GM10266 (cell line): Measurements from ENCODE around the gene ADCY6.

ENCODE experiments used
- DNase-seq: peaks from one replicate; pipeline ENCODE4 v3.0.0; 2012; ENCODE audit errors: extremely low spot score
- TF ChIP-seq, protein P1 (sequence below): IDR thresholded peaks from 2 replicates; pipeline ENCODE4 v1.5.1; 2012; ENCODE audit warnings: mild to moderate bottlenecking, low read depth; ENCODE audit not compliant: control insufficient read depth, insufficient read depth; ENCODE audit errors: missing control alignments

Gene ADCY6

DNA sequence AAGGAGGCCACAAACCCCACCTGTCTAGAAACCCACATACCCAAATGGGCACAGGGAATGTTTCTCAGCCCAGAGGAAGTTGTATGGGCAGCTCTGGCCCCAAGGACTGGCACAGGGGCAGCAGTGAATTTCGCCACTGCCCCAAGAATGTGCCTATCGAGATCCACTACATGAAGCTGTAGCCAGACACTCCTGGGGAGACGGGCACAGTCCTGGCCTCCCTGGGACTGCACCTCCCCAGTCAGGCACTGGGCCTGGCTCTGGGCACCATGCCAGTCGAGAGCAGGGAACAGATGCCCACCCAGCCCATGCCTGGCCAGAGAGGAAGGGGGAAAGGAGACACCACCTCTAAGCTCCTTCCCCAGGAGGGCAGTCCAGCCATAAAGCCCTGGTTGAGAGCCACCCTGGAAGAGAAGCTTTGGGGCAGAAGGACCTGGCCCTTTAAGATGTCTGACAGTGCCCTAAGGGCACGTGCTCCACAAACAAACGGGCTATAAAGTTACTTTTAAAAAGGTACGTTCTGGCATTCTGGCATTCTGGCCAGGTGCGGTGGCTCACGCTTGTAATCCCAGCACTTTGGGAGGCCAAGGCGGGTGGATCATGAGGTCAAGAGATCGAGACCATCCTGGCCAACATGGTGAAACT lies 8.4 kb downstream of the ADCY6 start:
- TF ChIP-seq, protein P1, sequence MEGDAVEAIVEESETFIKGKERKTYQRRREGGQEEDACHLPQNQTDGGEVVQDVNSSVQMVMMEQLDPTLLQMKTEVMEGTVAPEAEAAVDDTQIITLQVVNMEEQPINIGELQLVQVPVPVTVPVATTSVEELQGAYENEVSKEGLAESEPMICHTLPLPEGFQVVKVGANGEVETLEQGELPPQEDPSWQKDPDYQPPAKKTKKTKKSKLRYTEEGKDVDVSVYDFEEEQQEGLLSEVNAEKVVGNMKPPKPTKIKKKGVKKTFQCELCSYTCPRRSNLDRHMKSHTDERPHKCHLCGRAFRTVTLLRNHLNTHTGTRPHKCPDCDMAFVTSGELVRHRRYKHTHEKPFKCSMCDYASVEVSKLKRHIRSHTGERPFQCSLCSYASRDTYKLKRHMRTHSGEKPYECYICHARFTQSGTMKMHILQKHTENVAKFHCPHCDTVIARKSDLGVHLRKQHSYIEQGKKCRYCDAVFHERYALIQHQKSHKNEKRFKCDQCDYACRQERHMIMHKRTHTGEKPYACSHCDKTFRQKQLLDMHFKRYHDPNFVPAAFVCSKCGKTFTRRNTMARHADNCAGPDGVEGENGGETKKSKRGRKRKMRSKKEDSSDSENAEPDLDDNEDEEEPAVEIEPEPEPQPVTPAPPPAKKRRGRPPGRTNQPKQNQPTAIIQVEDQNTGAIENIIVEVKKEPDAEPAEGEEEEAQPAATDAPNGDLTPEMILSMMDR = no peak
- DNase-seq = no peak

DNA sequence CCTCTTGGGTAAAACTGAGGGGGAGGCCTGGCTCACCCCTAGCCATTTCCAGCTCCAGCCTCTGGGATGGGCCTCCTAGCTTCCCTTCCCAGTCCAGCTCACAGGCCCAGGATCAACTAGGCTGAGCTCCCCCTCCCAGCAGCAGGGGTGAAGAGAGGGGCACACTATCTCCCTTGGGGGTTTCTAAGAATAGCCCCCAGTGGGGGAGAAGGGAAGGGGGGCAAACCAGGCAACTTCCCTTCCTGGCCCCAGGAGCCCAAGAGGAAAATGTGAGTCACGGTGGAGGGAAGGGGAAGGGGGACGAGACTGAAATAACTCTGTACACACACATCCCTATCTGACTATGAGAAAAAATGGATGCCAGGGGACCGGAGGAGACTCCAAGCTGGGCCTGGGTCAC lies 9.0 kb downstream of the ADCY6 start:
- DNase-seq = peak; percentile 24
- TF ChIP-seq, protein P1 = no peak

DNA sequence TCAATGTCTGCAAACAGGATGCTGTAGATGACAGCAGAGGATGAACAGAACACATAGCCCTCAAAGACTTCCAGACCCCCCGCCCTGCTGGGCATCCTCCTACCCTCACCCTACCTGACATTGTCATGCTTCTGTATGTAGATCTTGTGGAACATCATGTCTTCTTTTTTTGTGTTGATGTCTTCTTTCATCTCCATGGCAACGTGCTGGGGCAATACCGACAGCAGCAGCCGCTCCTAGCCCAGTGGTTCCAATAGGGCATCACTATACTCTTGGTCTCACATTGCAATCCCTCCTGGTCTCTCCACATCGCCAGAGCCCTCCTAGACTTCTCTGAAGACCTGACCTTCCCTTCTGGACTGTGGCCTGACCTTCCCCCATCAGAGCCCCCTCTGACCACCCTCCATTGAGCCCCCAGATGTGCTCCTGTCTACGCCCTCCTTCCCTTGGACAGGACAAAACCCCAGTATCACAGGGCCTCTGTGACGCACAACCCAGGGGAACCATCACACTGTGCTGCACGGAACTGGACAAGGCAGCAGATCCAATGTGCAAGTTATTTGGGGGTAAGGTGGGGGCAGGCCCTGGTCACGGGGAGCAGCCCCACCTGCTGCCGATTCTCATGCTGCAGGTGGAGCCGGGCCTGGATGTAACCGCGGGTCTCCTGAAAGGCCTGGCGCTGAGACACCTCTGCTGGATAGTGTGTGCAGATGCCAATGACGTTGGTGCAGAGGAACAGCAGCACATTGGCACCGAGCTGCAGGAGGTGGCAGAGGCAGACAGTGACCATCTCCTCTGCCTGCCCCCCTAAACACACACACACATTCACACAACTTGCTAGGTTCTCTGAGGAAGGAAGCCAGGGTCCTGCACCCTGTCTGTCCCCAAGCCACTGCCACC lies 11.1 kb downstream of the ADCY6 start:
- DNase-seq = no peak
- TF ChIP-seq, protein P1 = no peak

DNA sequence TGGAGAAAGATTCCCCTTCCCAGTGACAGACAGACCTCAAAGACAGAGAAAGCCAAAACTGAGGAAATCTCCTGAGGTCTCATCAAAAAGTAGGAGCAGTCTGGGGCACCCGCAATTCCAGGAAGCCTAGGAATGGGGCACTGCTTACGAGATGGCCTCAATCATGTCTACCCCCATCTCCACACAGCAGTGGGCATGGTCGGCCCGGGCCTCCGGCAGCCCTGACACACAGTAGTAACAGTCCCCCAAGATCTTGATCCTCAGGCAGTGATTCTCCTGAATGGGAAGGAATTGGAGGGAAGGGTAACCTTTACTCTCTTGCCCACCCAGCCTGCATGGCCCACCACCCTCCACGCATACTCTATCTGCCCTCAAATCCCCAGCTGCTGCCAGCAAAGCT lies 11.9 kb downstream of the ADCY6 start:
- DNase-seq = no peak
- TF ChIP-seq, protein P1 = no peak

DNA sequence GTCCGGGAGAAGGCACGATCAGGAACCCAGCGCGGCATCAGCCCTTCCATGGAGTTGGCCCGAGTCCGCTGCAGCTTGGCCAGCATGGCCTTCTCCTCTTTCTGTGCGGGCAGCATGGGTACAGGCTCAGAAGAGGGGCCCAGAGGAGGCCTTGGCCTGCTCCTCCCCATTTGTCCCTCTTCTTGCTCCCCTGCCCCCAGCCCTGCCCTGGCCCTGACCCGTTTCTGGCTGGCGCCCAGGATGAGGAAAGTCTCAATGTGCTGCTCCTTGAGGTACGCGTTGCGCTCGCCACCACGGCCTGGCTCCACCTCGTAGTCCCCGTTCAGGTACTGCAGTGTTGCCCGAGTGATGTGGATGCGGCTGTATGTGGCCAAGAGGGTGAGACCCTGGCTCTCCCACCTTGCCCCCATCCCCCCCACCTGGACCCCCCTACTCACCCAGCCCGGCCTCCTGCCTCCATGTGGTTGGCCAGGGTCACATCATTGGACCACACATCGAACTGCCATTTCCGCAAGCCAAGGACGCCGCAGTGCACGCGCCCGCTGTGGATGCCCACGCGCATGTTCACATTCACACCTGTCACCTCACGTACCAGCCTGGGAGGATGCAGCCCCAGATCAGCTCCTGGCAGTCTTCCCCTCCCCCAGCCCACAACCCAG lies 12.8 kb downstream of the ADCY6 start:
- TF ChIP-seq, protein P1 = no peak
- no peak for DNase-seq

DNA sequence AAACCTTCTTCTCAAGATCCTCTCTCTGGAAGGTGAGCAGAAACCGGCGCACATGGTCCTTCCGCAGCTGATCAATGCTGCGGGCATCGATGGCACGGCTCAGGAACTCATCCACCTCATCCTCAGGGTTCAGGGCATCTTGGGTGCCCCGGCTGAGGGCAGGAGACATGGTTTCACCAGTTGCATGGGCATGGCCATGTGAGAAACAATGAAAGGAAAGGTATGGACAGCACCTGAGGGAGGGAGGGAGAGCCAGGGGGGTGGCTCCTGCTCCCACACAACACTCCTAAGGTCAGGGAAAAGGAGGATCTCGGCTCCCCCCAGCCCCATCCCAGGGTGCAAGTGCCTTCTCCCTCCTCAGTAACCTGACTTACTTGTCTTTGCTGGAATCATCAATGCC lies 13.6 kb downstream of the ADCY6 start:
- TF ChIP-seq, protein P1 = no peak
- DNase-seq = no peak
